ENCODE data around the gene USP12.

USP12 gene

DNA sequence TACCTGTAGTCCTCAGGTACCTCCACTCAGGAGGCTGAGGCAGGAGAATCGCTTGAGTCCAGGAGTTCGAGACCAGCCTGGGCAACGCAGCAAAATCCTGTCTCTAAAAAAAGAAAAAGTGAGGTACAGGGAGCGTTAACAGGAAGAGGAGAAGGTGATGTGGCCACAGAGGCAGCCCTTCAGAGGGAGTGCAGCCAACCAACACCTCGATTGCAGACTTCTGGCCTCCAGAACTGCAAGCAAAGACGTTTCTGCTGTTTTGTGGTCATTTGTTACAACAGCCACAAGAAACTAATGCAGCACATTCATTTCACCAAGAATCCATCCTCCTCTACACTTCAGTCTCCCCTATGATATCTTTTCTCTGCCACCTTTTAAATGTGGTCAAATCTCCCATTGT, 145.2 kb downstream of the USP12 start:
- H3K4me3 ChIP-seq (ENCODE audit: low read length) = no peak overlapping the region
- DNase-seq (ENCODE audit: low read depth) = no peak
- TF ChIP-seq, protein P1, sequence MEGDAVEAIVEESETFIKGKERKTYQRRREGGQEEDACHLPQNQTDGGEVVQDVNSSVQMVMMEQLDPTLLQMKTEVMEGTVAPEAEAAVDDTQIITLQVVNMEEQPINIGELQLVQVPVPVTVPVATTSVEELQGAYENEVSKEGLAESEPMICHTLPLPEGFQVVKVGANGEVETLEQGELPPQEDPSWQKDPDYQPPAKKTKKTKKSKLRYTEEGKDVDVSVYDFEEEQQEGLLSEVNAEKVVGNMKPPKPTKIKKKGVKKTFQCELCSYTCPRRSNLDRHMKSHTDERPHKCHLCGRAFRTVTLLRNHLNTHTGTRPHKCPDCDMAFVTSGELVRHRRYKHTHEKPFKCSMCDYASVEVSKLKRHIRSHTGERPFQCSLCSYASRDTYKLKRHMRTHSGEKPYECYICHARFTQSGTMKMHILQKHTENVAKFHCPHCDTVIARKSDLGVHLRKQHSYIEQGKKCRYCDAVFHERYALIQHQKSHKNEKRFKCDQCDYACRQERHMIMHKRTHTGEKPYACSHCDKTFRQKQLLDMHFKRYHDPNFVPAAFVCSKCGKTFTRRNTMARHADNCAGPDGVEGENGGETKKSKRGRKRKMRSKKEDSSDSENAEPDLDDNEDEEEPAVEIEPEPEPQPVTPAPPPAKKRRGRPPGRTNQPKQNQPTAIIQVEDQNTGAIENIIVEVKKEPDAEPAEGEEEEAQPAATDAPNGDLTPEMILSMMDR (conservative IDR thresholded peaks at IDR 0.05; ENCODE audit: low read length) = no peak

DNA sequence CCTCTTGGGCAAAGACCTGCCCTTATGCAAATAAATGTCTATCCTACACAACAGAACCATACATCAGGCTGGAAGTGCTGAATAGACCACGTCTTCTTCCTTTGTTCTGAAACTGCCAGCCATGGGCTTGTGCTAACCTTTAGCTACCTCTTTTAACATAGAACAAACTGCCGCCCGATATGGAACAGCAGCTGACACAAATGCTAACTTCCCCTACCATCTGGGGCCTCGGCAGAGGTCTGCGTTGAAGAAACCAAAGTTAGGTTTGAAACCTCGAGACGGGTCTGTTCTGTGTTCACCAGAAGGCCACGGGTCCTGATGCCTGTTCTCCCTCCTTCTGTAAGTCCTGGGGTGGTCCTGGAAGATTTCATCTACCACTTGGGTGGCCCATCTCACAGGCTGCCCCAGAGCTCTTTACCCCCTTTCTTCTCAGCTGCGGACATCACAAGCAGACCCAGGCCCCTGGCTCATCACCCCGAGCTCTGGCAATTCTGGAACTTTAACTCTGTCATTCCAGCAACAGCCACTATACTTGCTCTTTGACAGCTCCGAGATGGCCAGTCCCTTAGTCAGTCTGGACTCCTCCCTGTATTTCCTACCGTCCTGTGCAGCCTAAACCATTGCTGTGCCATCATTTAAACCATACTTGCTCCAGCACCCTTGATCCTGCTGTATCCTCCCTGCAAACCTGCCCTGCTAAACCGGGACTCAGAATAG, 146.7 kb downstream of the USP12 start:
- no peak for DNase-seq (ENCODE audit: low read depth)
- H3K4me3 ChIP-seq (ENCODE audit: low read length) = no peak overlapping the region
- TF ChIP-seq, protein P1 (conservative IDR thresholded peaks at IDR 0.05; ENCODE audit: low read length) = no peak

DNA sequence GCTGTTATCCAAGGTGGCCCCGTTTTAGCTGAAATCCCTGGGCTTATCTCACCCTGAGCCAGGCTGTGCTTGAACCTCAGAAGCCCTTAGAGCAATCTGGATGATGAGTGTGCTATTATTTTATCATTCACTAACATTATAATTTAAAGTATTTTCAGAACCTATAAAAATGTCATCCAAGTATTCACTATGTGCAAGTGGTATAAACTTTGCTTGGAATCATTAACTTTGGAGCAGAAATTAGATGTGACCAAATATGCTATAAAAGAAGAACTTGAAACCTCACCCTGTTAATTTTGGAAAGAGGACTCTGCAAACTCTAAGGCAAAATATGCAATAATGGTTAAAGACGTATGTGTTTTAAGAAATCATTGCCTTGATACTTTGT, 147.5 kb downstream of the USP12 start:
- no peak for DNase-seq (ENCODE audit: low read depth)
- TF ChIP-seq, protein P1 (conservative IDR thresholded peaks at IDR 0.05; ENCODE audit: low read length) = no peak
- H3K4me3 ChIP-seq (ENCODE audit: low read length) = no peak overlapping the region

DNA sequence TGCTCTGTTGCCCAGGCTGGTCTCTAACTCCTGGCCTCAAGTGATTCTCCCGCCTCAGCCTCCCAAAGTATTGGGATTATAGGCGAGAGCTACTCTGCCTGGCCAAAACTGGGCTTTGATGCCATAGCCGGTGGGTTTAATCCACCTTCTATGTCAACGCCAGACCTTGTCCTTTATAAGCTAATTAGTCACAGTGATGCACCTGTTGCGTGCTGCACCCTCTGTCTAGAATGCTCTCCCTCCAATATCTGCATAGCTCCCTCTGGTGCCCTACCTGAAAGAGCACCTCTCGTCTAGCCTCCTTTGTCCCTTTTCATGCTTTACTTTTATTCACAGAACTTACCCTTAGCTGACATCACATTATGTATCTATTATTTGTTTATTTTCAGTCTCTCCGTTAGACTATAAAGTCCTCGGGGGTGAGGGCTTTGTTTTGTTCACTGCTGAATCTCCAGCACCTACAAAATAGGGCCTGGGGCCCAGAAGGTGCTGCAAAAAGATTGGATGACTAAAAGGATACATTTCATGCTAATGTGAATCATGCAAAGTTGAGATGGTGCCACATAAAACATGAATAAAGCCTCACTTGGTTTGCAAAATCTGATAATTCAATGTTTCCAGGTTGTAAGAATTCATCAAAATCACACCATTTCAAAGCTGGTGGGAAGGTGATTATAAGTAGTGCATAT, 148.1 kb downstream of the USP12 start:
- TF ChIP-seq, protein P1 (conservative IDR thresholded peaks at IDR 0.05; ENCODE audit: low read length) = no peak
- no peak overlapping the region for H3K4me3 ChIP-seq (ENCODE audit: low read length)
- no peak for DNase-seq (ENCODE audit: low read depth)

DNA sequence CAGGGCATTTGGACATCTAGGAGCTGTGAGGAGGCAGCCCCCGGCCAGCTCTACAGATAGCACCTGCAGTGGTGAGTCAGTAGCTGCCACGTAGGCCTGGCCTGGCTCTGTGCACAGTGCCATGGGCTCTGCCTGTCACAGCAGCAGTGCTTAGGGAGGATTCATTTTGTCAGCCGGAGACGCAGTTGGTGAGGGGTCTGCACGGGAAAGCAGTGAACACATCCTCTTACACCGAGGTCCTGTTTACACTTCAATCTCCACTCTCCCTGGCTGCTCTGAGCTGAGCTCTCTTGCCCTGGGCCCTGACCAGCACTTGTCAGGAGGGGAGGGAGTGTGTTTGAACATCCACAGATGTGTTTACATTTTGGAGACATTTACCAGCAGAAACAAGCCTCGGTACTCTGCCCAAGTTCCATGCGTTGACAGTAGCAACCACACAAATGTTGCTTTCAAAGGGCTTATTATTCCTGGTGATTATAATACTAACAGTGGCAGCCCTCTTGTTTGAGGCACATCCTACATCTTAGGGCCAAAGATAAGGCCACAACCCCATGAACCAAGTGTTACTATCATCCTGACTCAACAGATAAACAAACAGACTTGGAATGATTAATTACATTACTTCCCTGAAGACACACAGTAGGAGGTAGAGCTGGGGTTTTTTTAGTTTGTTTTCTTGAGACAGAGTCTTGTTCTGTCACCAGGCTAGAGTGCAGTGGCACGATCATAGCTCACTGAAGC, 148.9 kb downstream of the USP12 start:
- no peak overlapping the region for H3K4me3 ChIP-seq (ENCODE audit: low read length)
- TF ChIP-seq, protein P1 (conservative IDR thresholded peaks at IDR 0.05; ENCODE audit: low read length) = no peak
- DNase-seq (ENCODE audit: low read depth) = no peak

DNA sequence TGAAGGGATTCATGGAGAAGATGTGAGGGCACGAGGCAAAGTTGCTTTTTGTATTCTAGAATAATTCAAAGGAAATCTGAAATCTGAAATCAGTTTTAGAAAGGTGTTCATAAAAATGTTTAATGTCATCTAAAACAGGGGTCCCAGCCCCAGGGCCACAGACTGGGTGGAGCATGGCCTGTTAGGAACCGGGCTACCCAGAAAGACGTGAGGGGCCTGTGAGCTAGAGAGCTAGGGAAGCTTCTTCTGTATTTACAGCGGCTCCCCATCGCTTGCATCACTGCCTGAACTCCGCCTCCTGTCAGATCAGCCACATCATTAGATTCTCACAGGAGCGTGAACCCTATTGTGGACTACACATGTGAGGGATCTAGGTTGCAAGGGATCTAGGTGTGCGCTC, 151.2 kb downstream of the USP12 start:
- DNase-seq (ENCODE audit: low read depth) = no peak

More for the DNA sequence above, 151.2 kb downstream of the USP12 start:
- H3K4me3 ChIP-seq (ENCODE audit: low read length) = no peak overlapping the region
- TF ChIP-seq, protein P1 (conservative IDR thresholded peaks at IDR 0.05; ENCODE audit: low read length) = no peak
